ENCODE measurements around the gene ADORA2A. TPM values are rescaled to one million over a fixed set of nuclear protein-coding genes. Genes with fewer than 3 reads are reported as not detected.

ADORA2A gene
- total RNA-seq, 1 experiment from 2014 or later: 7.6 TPM

DNA sequence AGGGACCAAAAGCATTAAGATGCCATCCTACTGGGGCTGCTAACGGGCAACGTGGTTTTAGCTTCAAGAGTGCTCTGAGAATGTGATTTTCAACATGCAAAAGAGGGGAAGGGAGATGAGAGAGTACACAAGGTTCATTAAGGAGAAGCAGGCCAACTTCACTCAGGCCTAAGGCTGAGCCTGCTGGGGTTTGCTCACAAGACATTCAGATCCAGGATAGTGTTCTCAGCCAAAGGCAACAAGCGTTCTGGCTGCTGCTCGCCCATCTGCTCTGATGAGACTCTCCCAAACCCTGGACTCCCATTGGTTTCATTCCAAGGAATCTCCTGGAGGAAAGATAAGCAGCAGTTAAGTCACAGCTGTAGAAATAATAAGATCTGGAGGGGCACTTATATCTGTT is 44.2 kb downstream of the ADORA2A start (continued):
- TF ChIP-seq STAT6 (CRISPR knock-in tag; conservative IDR thresholded peaks at IDR 0.05; ENCODE audit: low read depth) (no peak), E2F1 (CRISPR knock-in tag; IDR thresholded peaks at IDR 0.05) (no peak), ATF3 (CRISPR knock-in tag; conservative IDR thresholded peaks at IDR 0.05) (no peak)
- TF ChIP-seq, protein P1, sequence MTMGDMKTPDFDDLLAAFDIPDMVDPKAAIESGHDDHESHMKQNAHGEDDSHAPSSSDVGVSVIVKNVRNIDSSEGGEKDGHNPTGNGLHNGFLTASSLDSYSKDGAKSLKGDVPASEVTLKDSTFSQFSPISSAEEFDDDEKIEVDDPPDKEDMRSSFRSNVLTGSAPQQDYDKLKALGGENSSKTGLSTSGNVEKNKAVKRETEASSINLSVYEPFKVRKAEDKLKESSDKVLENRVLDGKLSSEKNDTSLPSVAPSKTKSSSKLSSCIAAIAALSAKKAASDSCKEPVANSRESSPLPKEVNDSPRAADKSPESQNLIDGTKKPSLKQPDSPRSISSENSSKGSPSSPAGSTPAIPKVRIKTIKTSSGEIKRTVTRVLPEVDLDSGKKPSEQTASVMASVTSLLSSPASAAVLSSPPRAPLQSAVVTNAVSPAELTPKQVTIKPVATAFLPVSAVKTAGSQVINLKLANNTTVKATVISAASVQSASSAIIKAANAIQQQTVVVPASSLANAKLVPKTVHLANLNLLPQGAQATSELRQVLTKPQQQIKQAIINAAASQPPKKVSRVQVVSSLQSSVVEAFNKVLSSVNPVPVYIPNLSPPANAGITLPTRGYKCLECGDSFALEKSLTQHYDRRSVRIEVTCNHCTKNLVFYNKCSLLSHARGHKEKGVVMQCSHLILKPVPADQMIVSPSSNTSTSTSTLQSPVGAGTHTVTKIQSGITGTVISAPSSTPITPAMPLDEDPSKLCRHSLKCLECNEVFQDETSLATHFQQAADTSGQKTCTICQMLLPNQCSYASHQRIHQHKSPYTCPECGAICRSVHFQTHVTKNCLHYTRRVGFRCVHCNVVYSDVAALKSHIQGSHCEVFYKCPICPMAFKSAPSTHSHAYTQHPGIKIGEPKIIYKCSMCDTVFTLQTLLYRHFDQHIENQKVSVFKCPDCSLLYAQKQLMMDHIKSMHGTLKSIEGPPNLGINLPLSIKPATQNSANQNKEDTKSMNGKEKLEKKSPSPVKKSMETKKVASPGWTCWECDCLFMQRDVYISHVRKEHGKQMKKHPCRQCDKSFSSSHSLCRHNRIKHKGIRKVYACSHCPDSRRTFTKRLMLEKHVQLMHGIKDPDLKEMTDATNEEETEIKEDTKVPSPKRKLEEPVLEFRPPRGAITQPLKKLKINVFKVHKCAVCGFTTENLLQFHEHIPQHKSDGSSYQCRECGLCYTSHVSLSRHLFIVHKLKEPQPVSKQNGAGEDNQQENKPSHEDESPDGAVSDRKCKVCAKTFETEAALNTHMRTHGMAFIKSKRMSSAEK (CRISPR knock-in tag; IDR thresholded peaks at IDR 0.05; ENCODE audit: borderline replicate concordance): no peak

GRCh38 chr22:24473284-24473683 is 45.9 kb downstream of the ADORA2A start:
- ChIA-PET CTCF (no interaction called here), POLR2A (no interaction called here)
- H3K36me3 Mint-ChIP-seq: peaks cover 3% of the 10 kb centered on the region; the same call in 1 of the 2 replicates
- no peaks in the 10 kb centered on the region for H3K4me1 Mint-ChIP-seq
- no peak for TF ChIP-seq IRF2 (CRISPR knock-in tag; IDR thresholded peaks at IDR 0.05; ENCODE audit: borderline replicate concordance, low read depth)
- TF ChIP-seq ZNF281 (CRISPR knock-in tag; IDR thresholded peaks at IDR 0.05): no peak
- TF ChIP-seq RELA (CRISPR knock-in tag; IDR thresholded peaks at IDR 0.05; ENCODE audit: borderline replicate concordance): no peak
- TF ChIP-seq ZNF416 (CRISPR knock-in tag; IDR thresholded peaks at IDR 0.05): no peak
- TF ChIP-seq, protein P2, sequence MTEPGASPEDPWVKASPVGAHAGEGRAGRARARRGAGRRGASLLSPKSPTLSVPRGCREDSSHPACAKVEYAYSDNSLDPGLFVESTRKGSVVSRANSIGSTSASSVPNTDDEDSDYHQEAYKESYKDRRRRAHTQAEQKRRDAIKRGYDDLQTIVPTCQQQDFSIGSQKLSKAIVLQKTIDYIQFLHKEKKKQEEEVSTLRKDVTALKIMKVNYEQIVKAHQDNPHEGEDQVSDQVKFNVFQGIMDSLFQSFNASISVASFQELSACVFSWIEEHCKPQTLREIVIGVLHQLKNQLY (CRISPR knock-in tag; IDR thresholded peaks at IDR 0.05): no peak
- no peak for TF ChIP-seq SMAD3 (CRISPR knock-in tag; IDR thresholded peaks at IDR 0.05; ENCODE audit: borderline replicate concordance)
- no peak for TF ChIP-seq CREM (CRISPR knock-in tag; IDR thresholded peaks at IDR 0.05)
- no peak for TF ChIP-seq GRHL2 (CRISPR knock-in tag; IDR thresholded peaks at IDR 0.05; ENCODE audit: insufficient replicate concordance, severe bottlenecking)
- H3K27ac Mint-ChIP-seq: no peak overlapping the region
- peaks cover 8% of the 10 kb centered on the region for H3K9me3 Mint-ChIP-seq
- no peaks in the 10 kb centered on the region for H3K27me3 Mint-ChIP-seq (ENCODE audit: low read depth)
- H3K4me3 Mint-ChIP-seq: no peak overlapping the region
- no peak for DNase-seq (ENCODE audit: low spot score)
- ATAC-seq: no peak

Data from WTC11 (cell line).